Ishikawa (cell line): ENCODE measurements around the gene STAC.
A peak's percentile ranks its signal among the peaks of the same experiment; 100 is the strongest.

ENCODE experiments used
- CEBPB ChIP-seq: IDR thresholded peaks from 2 replicates; pipeline ENCODE4 v1.6.1; 2012
- CREB1 ChIP-seq: IDR thresholded peaks from 2 replicates; pipeline ENCODE4 v1.6.1; 2012; ENCODE audit warnings: low read depth
- EGR1 ChIP-seq: IDR thresholded peaks from 2 replicates; pipeline ENCODE4 v1.6.1; 2012
- EP300 ChIP-seq: IDR thresholded peaks from 2 replicates; pipeline ENCODE4 v1.6.1; 2012; ENCODE audit warnings: borderline replicate concordance
- FOXM1 ChIP-seq: IDR thresholded peaks from 2 replicates; pipeline ENCODE4 v1.6.1; 2012; ENCODE audit warnings: low read depth, borderline replicate concordance
- MAX ChIP-seq: IDR thresholded peaks from 2 replicates; pipeline ENCODE4 v1.6.1; 2012
- NFIC ChIP-seq: IDR thresholded peaks from 2 replicates; pipeline ENCODE4 v1.6.1; 2012
- RAD21 ChIP-seq: IDR thresholded peaks from 2 replicates; pipeline ENCODE4 v1.6.1; 2012; ENCODE audit warnings: low read depth
- REST ChIP-seq: IDR thresholded peaks from 2 replicates; pipeline ENCODE4 v1.6.1; 2012; ENCODE audit warnings: low read depth, mild to moderate bottlenecking
- TAF1 ChIP-seq: IDR thresholded peaks from 2 replicates; pipeline ENCODE4 v1.6.1; 2012; ENCODE audit warnings: low read depth, mild to moderate bottlenecking
- TCF12 ChIP-seq: IDR thresholded peaks from 2 replicates; pipeline ENCODE4 v1.6.1; 2012; ENCODE audit warnings: low read depth
- TEAD4 ChIP-seq: IDR thresholded peaks from 2 replicates; pipeline ENCODE4 v1.6.1; 2012
- USF1 ChIP-seq: IDR thresholded peaks from 2 replicates; pipeline ENCODE4 v1.6.1; 2012
- YY1 ChIP-seq: IDR thresholded peaks from 2 replicates; pipeline ENCODE4 v1.6.1; 2012; ENCODE audit warnings: low read depth
- ZBTB7A ChIP-seq: IDR thresholded peaks from 2 replicates; pipeline ENCODE4 v1.6.1; 2012; ENCODE audit warnings: low read depth

Gene STAC

GRCh38 chr3:36477655-36478054, 97.4 kb downstream of the STAC start:
- no peak for TF ChIP-seq EGR1

- no peak for TF ChIP-seq REST
- TF ChIP-seq NFIC: no peak
- TF ChIP-seq TCF12: no peak
- no peak for TF ChIP-seq FOXM1
- TF ChIP-seq EP300: no peak
- TF ChIP-seq EGR1: no peak
- TF ChIP-seq CEBPB: no peak
- TF ChIP-seq YY1: no peak
Observed at GRCh38 chr3:36480911-36481648, 100.8 kb downstream of the STAC start.

- TF ChIP-seq REST (no peak), ZBTB7A (no peak), TEAD4 (no peak), TAF1 (no peak), CEBPB (no peak)
Observed at GRCh38 chr3:36482256-36482655, 102.0 kb downstream of the STAC start.

- TF ChIP-seq USF1 (no peak), REST (no peak), EGR1 (no peak), CREB1 (no peak)
Observed at GRCh38 chr3:36482880-36483279, 102.6 kb downstream of the STAC start.

GRCh38 chr3:36483709-36484108, 103.4 kb downstream of the STAC start:
- no peak for TF ChIP-seq TCF12
- TF ChIP-seq USF1: no peak
- no peak for TF ChIP-seq TEAD4
- TF ChIP-seq EP300: no peak
- TF ChIP-seq CEBPB: peak; percentile 84
- no peak for TF ChIP-seq YY1
- no peak for TF ChIP-seq FOXM1

- TF ChIP-seq MAX (no peak), CEBPB (no peak), ZBTB7A (no peak), EGR1 (no peak), NFIC (no peak), REST (no peak), EP300 (no peak), YY1 (no peak), CREB1 (no peak), RAD21 (no peak), TAF1 (no peak), TEAD4 (no peak), FOXM1 (no peak), TCF12 (no peak), USF1 (no peak)
Observed at GRCh38 chr3:36484386-36484785, 104.1 kb downstream of the STAC start.
